Measurements from ENCODE around the gene NTM.

NTM gene

GRCh38 chr11:131537748-131538147, 167.3 kb downstream of the NTM start:
- Histone ChIP-seq H3K27ac (no peak overlapping the region), H3K4me1 (no peaks in the 10 kb centered on the region), H3K27me3 (ENCODE audit: control insufficient read depth, insufficient read depth, low read length) (no peaks in the 10 kb centered on the region), H3K9me3 (ENCODE audit: control insufficient read depth, low read length) (no peaks in the 10 kb centered on the region), H3K79me2 (no peaks in the 10 kb centered on the region), H2AFZ (no peak overlapping the region), H3K36me3 (ENCODE audit: control insufficient read depth, insufficient read depth, low read length) (no peaks in the 10 kb centered on the region), H3K4me2 (ENCODE audit: low read length) (no peak overlapping the region), H3K4me3 (ENCODE audit: low read depth, low read length) (no peak overlapping the region), H3K9ac (no peak overlapping the region)
- no peak for TF ChIP-seq CTCF (IDR thresholded peaks at IDR 0.05)

GRCh38 chr11:131538322-131538721, 167.9 kb downstream of the NTM start:
- Histone ChIP-seq H3K27me3 (ENCODE audit: control insufficient read depth, insufficient read depth, low read length) (no peaks in the 10 kb centered on the region), H3K79me2 (no peaks in the 10 kb centered on the region), H3K9ac (no peak overlapping the region)

GRCh38 chr11:131540676-131541075, 170.3 kb downstream of the NTM start:
- Histone ChIP-seq H3K4me2 (ENCODE audit: low read length) (no peak overlapping the region), H3K4me3 (ENCODE audit: low read depth, low read length) (no peak overlapping the region), H3K27ac (no peak overlapping the region), H3K36me3 (ENCODE audit: control insufficient read depth, insufficient read depth, low read length) (no peaks in the 10 kb centered on the region), H2AFZ (no peak overlapping the region), H3K27me3 (ENCODE audit: control insufficient read depth, insufficient read depth, low read length) (no peaks in the 10 kb centered on the region), H3K9me3 (ENCODE audit: control insufficient read depth, low read length) (no peaks in the 10 kb centered on the region), H3K79me2 (no peaks in the 10 kb centered on the region), H3K9ac (no peak overlapping the region), H3K4me1 (no peaks in the 10 kb centered on the region)
- TF ChIP-seq CTCF (IDR thresholded peaks at IDR 0.05), result no peak

More at GRCh38 chr11:131538322-131538721, 167.9 kb downstream of the NTM start:
- H3K4me1 ChIP-seq, result no peaks in the 10 kb centered on the region
- H3K36me3 ChIP-seq (ENCODE audit: control insufficient read depth, insufficient read depth, low read length), result no peaks in the 10 kb centered on the region
- H3K4me3 ChIP-seq (ENCODE audit: low read depth, low read length), result no peak overlapping the region
- H3K4me2 ChIP-seq (ENCODE audit: low read length), result no peak overlapping the region
- no peak for TF ChIP-seq CTCF (IDR thresholded peaks at IDR 0.05)
- no peak overlapping the region for H2AFZ ChIP-seq
- no peak overlapping the region for H3K27ac ChIP-seq
- H3K9me3 ChIP-seq (ENCODE audit: control insufficient read depth, low read length), result no peaks in the 10 kb centered on the region

- H3K4me2 ChIP-seq (ENCODE audit: low read length), result no peak overlapping the region
- H3K4me3 ChIP-seq (ENCODE audit: low read depth, low read length), result no peak overlapping the region
- no peaks in the 10 kb centered on the region for H3K79me2 ChIP-seq
- H3K4me1 ChIP-seq, result no peaks in the 10 kb centered on the region
- no peaks in the 10 kb centered on the region for H3K27me3 ChIP-seq (ENCODE audit: control insufficient read depth, insufficient read depth, low read length)
- TF ChIP-seq CTCF (IDR thresholded peaks at IDR 0.05), result no peak
- no peak overlapping the region for H3K9ac ChIP-seq
- no peaks in the 10 kb centered on the region for H3K9me3 ChIP-seq (ENCODE audit: control insufficient read depth, low read length)
- H2AFZ ChIP-seq, result no peak overlapping the region
- H3K36me3 ChIP-seq (ENCODE audit: control insufficient read depth, insufficient read depth, low read length), result no peaks in the 10 kb centered on the region
- H3K27ac ChIP-seq, result no peak overlapping the region
Measured at GRCh38 chr11:131543389-131544025, 173.1 kb downstream of the NTM start.

- no peak overlapping the region for H3K4me2 ChIP-seq (ENCODE audit: low read length)
- H3K27ac ChIP-seq, result no peak overlapping the region
- H3K27me3 ChIP-seq (ENCODE audit: control insufficient read depth, insufficient read depth, low read length), result no peaks in the 10 kb centered on the region
- no peak overlapping the region for H3K9ac ChIP-seq
- no peak overlapping the region for H2AFZ ChIP-seq
- H3K4me3 ChIP-seq (ENCODE audit: low read depth, low read length), result no peak overlapping the region
- H3K9me3 ChIP-seq (ENCODE audit: control insufficient read depth, low read length), result no peaks in the 10 kb centered on the region
- no peaks in the 10 kb centered on the region for H3K79me2 ChIP-seq
- no peaks in the 10 kb centered on the region for H3K36me3 ChIP-seq (ENCODE audit: control insufficient read depth, insufficient read depth, low read length)
- no peak for TF ChIP-seq CTCF (IDR thresholded peaks at IDR 0.05)
- no peaks in the 10 kb centered on the region for H3K4me1 ChIP-seq
Measured at GRCh38 chr11:131544591-131544990, 174.2 kb downstream of the NTM start.

Data from parathyroid adenoma (tissue), 2 donors.